Lower leg skin (tissue), 3 donors: ENCODE results near the gene ATXN7L3B.

Experiments used
- CTCF ChIP-seq, 3 donors: fragments of 450-650 bp; IDR thresholded peaks; one replicate each; pipeline ENCODE4 v1.5.1; 2016; ENCODE audit warnings: antibody characterized with exemption in 3 of 3, mild to moderate bottlenecking in 3 of 3, moderate library complexity in 2 of 3
- POLR2A ChIP-seq, 2 donors: fragments of 450-650 bp; IDR thresholded peaks; one replicate each; pipeline ENCODE4 v1.6.1; 2016 to 2017; ENCODE audit warnings: antibody characterized with exemption in 2 of 2, mild to moderate bottlenecking in 1 of 2, moderate library complexity in 1 of 2

- TF ChIP-seq CTCF (IDR thresholded peaks at IDR 0.05) (no peak), POLR2A (IDR thresholded peaks at IDR 0.05) (no peak)
These were observed 2.3 kb downstream of the ATXN7L3B start for GRCh38 chr12:74539765-74540526.
